ENCODE measurements around the gene RNF41.
A peak's percentile ranks its signal among the peaks of the same experiment; 100 is the strongest.
"Not testable (repeated sequence)": the region's sequence is repeated elsewhere in the genome, so short reads cannot be mapped to it uniquely, and the experiment has no call there.

Gene RNF41

DNA sequence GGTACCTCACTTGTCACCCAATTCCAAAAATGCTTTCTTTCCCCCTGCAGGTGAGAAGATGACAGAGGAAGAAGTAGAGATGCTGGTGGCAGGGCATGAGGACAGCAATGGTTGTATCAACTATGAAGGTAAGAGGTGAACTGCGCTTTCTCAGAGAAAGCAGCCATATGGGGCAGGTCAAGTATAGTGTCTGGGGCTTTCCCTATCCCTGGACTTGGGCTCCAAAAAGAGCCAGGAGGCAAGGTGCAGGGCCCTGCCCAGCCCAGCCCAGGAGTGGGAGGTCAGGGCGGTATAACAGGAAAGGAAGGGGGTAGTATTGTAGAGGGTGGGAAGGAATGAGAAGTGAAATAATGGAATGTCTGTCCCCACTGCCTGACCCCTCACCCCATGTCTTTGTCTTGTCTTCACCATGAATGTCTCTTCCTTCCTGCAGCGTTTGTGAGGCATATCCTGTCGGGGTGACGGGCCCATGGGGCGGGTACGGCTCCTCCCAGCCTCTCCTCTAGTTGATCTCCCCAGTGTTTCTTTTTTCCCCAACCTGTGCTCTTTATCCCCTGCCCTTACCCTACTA is 61.4 kb downstream of the RNF41 start:
- in situ Hi-C loops (cut with MboI; ENCODE audit: low pct_unique_long_range_greater_than_20kb, low sequenced_read_pairs, unreplicated experiment): no loop called here
- TF ChIP-seq, protein P1, sequence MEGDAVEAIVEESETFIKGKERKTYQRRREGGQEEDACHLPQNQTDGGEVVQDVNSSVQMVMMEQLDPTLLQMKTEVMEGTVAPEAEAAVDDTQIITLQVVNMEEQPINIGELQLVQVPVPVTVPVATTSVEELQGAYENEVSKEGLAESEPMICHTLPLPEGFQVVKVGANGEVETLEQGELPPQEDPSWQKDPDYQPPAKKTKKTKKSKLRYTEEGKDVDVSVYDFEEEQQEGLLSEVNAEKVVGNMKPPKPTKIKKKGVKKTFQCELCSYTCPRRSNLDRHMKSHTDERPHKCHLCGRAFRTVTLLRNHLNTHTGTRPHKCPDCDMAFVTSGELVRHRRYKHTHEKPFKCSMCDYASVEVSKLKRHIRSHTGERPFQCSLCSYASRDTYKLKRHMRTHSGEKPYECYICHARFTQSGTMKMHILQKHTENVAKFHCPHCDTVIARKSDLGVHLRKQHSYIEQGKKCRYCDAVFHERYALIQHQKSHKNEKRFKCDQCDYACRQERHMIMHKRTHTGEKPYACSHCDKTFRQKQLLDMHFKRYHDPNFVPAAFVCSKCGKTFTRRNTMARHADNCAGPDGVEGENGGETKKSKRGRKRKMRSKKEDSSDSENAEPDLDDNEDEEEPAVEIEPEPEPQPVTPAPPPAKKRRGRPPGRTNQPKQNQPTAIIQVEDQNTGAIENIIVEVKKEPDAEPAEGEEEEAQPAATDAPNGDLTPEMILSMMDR (IDR thresholded peaks at IDR 0.05; ENCODE audit: extremely low read depth, insufficient read depth, missing control alignments): no peak
- peak; percentile 41 for DNase-seq (ENCODE audit: low spot score)

DNA sequence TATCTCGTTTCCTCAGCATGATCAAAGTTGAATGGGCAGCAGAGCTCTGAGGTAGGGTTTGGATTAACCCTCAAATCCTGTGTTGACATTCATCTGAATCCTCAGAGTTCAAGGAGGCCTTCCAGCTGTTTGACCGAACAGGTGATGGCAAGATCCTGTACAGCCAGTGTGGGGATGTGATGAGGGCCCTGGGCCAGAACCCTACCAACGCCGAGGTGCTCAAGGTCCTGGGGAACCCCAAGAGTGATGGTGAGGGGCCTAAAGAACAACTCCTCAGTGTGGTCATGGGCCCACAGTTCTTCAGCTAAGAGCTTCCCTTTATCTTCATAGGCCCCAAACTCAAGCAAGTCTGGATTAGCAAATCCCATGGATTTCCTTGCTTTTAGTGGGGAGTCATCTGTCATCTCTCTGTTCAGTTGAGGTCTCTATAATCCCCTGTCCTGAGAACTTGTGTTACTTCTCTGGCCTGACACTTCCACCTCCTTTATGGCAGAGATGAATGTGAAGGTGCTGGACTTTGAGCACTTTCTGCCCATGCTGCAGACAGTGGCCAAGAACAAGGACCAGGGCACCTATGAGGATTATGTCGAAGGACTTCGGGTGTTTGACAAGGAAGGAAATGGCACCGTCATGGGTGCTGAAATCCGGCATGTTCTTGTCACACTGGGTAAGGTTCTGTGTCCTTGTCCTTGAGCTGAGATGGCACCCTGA is 62.1 kb downstream of the RNF41 start:
- TF ChIP-seq, protein P1 (IDR thresholded peaks at IDR 0.05; ENCODE audit: extremely low read depth, insufficient read depth, missing control alignments): no peak
- no peak for DNase-seq (ENCODE audit: low spot score)

DNA sequence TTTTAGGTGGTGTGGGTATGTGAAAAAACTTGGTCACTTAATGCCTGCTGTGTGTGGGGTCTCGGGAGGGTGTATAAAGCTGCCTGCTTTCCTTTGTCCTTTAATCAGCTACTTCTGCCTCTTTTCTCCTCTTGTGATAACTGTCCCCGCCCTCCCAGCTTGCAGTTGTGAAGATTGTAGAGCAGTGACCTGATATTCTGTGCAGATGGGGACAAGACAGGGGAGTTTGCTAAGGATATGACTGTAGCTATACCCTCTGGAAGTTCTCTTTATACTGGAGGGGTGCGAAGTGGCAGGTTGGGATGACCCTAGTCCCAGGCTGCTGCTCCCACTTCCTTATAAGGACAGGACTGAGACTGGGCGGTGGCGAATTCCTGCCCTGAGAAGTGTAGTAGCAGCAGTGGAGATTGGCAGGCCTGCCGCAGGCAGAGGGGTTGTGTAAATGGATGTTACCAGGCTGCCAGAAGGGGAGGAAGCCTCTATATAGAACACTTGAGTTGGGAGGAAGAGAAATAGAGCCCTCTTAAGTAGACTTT is 62.7 kb downstream of the RNF41 start:
- in situ Hi-C loops (cut with MboI; ENCODE audit: low pct_unique_long_range_greater_than_20kb, low sequenced_read_pairs, unreplicated experiment): no loop called here
- TF ChIP-seq, protein P1 (IDR thresholded peaks at IDR 0.05; ENCODE audit: extremely low read depth, insufficient read depth, missing control alignments): no peak

More for the DNA sequence above, 62.1 kb downstream of the RNF41 start:
- in situ Hi-C loops (cut with MboI; ENCODE audit: low pct_unique_long_range_greater_than_20kb, low sequenced_read_pairs, unreplicated experiment): no loop called here

DNA sequence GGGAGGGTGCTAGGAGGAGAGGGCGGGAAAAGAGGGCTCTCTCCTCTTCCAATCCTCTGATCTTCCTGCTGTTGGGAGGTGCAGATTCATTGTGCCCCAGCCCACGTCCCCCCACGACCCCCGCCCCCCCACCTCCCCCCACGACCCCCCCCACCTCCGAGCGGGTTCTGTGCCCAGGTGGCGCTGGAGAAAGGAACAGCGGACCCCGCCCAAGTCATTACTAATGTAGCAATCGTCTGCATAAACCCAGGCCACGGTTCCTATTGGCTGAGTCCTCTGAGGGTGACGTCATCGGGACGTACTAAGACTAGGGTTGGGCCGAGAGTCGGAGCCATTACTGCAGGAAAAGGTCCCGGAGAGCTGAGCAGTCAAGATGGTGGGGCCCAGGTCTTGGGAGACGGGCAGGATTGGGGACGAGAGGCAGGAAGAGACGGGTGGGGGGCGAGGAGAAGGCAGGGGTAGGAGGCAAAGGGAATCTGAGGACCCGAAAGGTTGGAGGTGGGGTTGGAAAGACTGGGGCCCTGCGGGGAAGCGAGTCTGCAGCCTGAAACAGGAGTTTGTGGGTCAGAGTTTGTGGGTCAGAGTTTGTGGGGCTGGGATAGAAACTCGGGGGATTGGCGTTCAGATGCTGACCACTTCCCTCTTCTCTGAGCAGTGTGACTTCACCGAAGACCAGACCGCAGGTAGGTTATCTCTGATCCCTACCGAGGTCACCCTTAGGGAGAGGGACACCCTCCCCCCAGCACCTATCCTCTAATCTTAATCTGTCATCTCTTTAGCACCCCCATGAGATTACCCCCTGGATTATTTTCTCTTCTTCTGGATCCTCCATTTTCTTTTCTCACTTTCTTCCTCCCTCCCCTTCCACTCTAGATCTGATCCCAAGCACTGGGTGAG is 63.4 kb downstream of the RNF41 start, which contains the start of gene MYL6:
Gene MYL6 (plus strand): TSS at position 331 of the 897 bp plus-strand sequence. CDS start 43 bp downstream, at position 374.
- TF ChIP-seq, protein P1 (IDR thresholded peaks at IDR 0.05; ENCODE audit: extremely low read depth, insufficient read depth, missing control alignments): no peak
- in situ Hi-C loops (cut with MboI; ENCODE audit: low pct_unique_long_range_greater_than_20kb, low sequenced_read_pairs, unreplicated experiment): no loop called here

More for the DNA sequence above, 62.7 kb downstream of the RNF41 start:
- no peak for DNase-seq (ENCODE audit: low spot score)

DNA sequence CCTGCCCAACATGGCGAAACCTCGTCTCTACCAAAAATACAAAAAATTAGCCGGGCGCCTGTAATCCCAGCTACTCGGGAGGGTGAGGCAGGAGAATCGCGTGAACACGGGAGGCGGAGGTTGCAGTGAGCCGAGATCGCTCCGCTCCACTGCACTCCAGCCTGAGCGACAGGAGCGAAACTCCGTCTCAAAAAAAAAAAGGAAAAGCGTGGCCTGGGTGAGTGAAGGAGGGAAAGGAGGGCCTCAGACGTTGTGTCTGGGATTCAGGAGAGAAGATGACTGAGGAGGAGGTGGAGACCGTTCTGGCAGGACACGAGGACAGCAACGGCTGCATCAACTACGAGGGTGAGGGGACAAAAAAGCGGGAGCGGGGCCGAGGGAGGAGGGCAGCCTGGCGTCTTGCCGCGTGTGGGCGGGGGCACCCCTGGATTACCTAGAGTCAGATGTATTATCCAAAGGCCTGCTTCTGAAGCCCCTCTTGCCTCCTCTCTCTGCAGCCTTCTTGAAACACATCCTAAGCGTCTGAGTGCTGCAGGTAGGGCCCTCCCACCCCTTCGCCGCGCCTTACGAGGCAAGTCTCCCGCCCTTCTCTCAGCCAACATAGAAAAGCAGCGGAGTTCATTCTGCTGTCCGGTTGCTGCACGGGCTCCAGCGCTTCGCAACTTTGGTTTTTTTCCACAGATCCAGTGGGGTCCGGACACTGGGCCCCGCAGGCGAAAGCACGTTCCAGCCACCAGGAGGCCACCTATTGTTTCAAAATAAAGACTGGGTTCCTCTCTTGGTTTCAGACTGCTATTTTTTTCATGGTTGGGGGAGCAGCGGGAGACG is 64.3 kb downstream of the RNF41 start:
- DNase-seq (ENCODE audit: low spot score): peak; percentile 79
- TF ChIP-seq, protein P1 (IDR thresholded peaks at IDR 0.05; ENCODE audit: extremely low read depth, insufficient read depth, missing control alignments): peak; percentile 46
- in situ Hi-C loops (cut with MboI; ENCODE audit: low pct_unique_long_range_greater_than_20kb, low sequenced_read_pairs, unreplicated experiment): no loop called here

More for the DNA sequence above, 63.4 kb downstream of the RNF41 start, which contains the start of gene MYL6:
- peak; percentile 93 for DNase-seq (ENCODE audit: low spot score)

DNA sequence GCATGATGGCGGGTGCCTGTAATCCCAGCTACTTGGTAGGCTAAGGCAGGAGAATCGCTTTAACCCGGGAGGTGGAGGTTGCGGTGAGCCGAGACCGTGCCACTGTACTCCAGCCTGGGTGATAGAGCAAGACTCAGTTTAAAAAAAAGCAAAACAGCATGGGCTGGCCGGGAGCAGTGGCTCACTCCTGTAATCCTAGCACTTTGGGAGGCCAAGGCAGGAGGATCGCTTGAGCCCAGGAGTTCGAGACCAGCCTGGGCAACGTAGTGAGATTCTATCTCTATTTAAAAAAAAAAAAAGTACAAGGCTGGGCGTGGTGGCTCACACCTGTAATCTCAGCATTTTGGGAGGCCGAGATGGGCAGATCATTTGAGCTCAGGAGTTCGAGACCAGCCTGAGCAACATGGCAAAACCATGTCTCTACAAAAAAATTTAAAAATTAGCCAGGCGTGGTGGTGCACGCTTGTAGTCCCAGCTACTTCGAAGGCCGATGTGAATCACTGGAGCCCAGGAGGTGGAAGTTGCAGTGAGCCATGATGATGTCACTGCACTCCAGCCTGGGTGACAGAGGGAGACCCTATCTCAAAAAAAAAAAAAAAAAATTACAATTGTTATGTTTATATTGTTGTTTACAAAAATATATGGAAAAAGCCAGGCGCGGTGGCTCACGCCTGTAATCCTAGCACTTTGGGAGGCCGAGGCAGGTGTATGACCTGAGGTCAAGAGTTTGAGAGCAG is 65.1 kb downstream of the RNF41 start:
- DNase-seq (ENCODE audit: low spot score); in situ Hi-C loops (cut with MboI; ENCODE audit: low pct_unique_long_range_greater_than_20kb, low sequenced_read_pairs, unreplicated experiment): not testable (repeated sequence)
